HG03066 (cell line): ENCODE data around the gene MYB.

Experiments
- ATAC-seq: cut with Tn5 transposase; IDR thresholded peaks from one replicate; pipeline ENCODE4 v1.9.1; 2021; ENCODE audit warnings: low read depth; ENCODE audit not compliant: unreplicated experiment

MYB gene

GRCh38 chr6:135185483-135185882 is 4.4 kb downstream of the MYB start:
- no peak for ATAC-seq

- no peak for ATAC-seq
Measured at GRCh38 chr6:135186255-135186654, 5.1 kb downstream of the MYB start.

- no peak for ATAC-seq
Measured at GRCh38 chr6:135187372-135187771, 6.3 kb downstream of the MYB start.

GRCh38 chr6:135188718-135189117 is 7.6 kb downstream of the MYB start:
- no peak for ATAC-seq

- ATAC-seq = no peak
Measured at GRCh38 chr6:135189344-135189743, 8.2 kb downstream of the MYB start.

GRCh38 chr6:135191508-135192255 is 10.6 kb downstream of the MYB start:
- no peak for ATAC-seq

GRCh38 chr6:135192256-135193174 is 11.4 kb downstream of the MYB start:
- no peak for ATAC-seq

GRCh38 chr6:135193221-135193620 is 12.1 kb downstream of the MYB start:
- ATAC-seq = no peak

GRCh38 chr6:135195041-135195440 is 13.9 kb downstream of the MYB start:
- ATAC-seq = no peak

- no peak for ATAC-seq
Measured at GRCh38 chr6:135195522-135195921, 14.4 kb downstream of the MYB start.

- no peak for ATAC-seq
Measured at GRCh38 chr6:135196739-135197510, 15.8 kb downstream of the MYB start.

- no peak for ATAC-seq
Measured at GRCh38 chr6:135202836-135203235, 21.7 kb downstream of the MYB start.

GRCh38 chr6:135204951-135205350 is 23.8 kb downstream of the MYB start:
- ATAC-seq = no peak

- no peak for ATAC-seq
Measured at GRCh38 chr6:135209803-135210202, 28.7 kb downstream of the MYB start.

- ATAC-seq = no peak
Measured at GRCh38 chr6:135210632-135211305, 29.7 kb downstream of the MYB start.

- no peak for ATAC-seq
Measured at GRCh38 chr6:135211306-135211702, 30.2 kb downstream of the MYB start.

GRCh38 chr6:135212020-135212806 is 31.1 kb downstream of the MYB start:
- no peak for ATAC-seq

- ATAC-seq = no peak
Measured at GRCh38 chr6:135212935-135213334, 31.8 kb downstream of the MYB start.

- no peak for ATAC-seq
Measured at GRCh38 chr6:135213616-135214015, 32.5 kb downstream of the MYB start.

GRCh38 chr6:135215160-135215559 is 34.1 kb downstream of the MYB start:
- ATAC-seq = no peak
